Endometrial microvascular endothelial cells (primary cell): ENCODE measurements around the gene METTL6. TPM values are rescaled to one million over a fixed set of nuclear protein-coding genes. Genes with fewer than 3 reads are reported as not detected.
"Not testable (repeated sequence)": the region's sequence is repeated elsewhere in the genome, so short reads cannot be mapped to it uniquely, and the experiment has no call there.

Experiments
- in situ Hi-C: cut with HindIII; loops from 2 replicates; pipeline ENCODE4 v1.10.0; 2017; ENCODE audit warnings: low sequenced_read_pairs, low pct_unique_long_range_greater_than_20kb; ENCODE audit errors: inconsistent ontology term
- total RNA-seq: library from RNA; depleted of rRNA; stranded (reverse); fragments of >200 nt; gene quantifications from one replicate; pipeline ENCODE4 v1.2.3, GENCODE V29; 2015; ENCODE audit errors: inconsistent ontology term

The METTL6 gene
- 17.7 TPM for total RNA-seq

- in situ Hi-C loops: no loop called here
Measured at GRCh38 chr3:15427182-15427880, at the start of gene METTL6, which contains the start of gene EAF1. METTL6 (minus strand) TSS chr3:15427544; CDS start chr3:15426511, 1,033 bp downstream. EAF1 (plus strand) TSS chr3:15427598; CDS start chr3:15427780, 182 bp downstream.

GRCh38 chr3:15476378-15476777 is 49.0 kb upstream of the METTL6 start:
- in situ Hi-C loops: no loop called here

- in situ Hi-C loops: no loop called here
Measured at GRCh38 chr3:15475161-15475560, 47.8 kb upstream of the METTL6 start.

GRCh38 chr3:15471861-15472260 is 44.5 kb upstream of the METTL6 start:
- in situ Hi-C loops: no loop called here

GRCh38 chr3:15470849-15471248 is 43.5 kb upstream of the METTL6 start:
- in situ Hi-C loops: no loop called here

- in situ Hi-C loops: no loop called here
Measured at GRCh38 chr3:15470261-15470660, 42.9 kb upstream of the METTL6 start.

GRCh38 chr3:15467227-15468181 is 40.2 kb upstream of the METTL6 start:
- in situ Hi-C loops: no loop called here

GRCh38 chr3:15465876-15466585 is 38.7 kb upstream of the METTL6 start:
- in situ Hi-C loops: no loop called here

GRCh38 chr3:15462451-15462850 is 35.1 kb upstream of the METTL6 start:
- in situ Hi-C loops: no loop called here

- in situ Hi-C loops: no loop called here
Measured at GRCh38 chr3:15460891-15461531, 33.7 kb upstream of the METTL6 start.

GRCh38 chr3:15458212-15458780 is 31.0 kb upstream of the METTL6 start:
- in situ Hi-C loops: no loop called here

GRCh38 chr3:15456915-15457314 is 29.6 kb upstream of the METTL6 start:
- in situ Hi-C loops: not testable (repeated sequence)

GRCh38 chr3:15456321-15456720 is 29.0 kb upstream of the METTL6 start:
- in situ Hi-C loops: no loop called here

GRCh38 chr3:15455756-15456155 is 28.4 kb upstream of the METTL6 start:
- in situ Hi-C loops: no loop called here

GRCh38 chr3:15454965-15455364 is 27.6 kb upstream of the METTL6 start:
- in situ Hi-C loops: no loop called here

GRCh38 chr3:15453991-15454625 is 26.8 kb upstream of the METTL6 start:
- in situ Hi-C loops: no loop called here

- in situ Hi-C loops: no loop called here
Measured at GRCh38 chr3:15453501-15453900, 26.2 kb upstream of the METTL6 start.

- in situ Hi-C loops: no loop called here
Measured at GRCh38 chr3:15452961-15453360, 25.6 kb upstream of the METTL6 start.
